Ovary (tissue), 9 donors: ENCODE measurements around the gene KIZ. TPM values are rescaled to one million over a fixed set of nuclear protein-coding genes. Genes with fewer than 3 reads are reported as not detected.

Experiments
- DNase-seq, 5 donors: peaks; one replicate each; pipeline ENCODE4 v3.0.0-alpha.2; 2019 to 2020
- H3K27ac ChIP-seq, 2 donors: fragments of 200-600 bp; one replicate each; pipeline versions ENCODE4 v1.5.1 to v1.8.0; 2019 to 2022
- H3K27me3 ChIP-seq: fragments of 200-600 bp; one replicate; pipeline ENCODE4 v1.8.0; 2022
- H3K36me3 ChIP-seq: fragments of 200-600 bp; sonication (generic); one replicate; pipeline ENCODE4 v1.5.1; 2019
- H3K4me1 ChIP-seq: one replicate; pipeline ENCODE4 v1.8.1; 2013; ENCODE audit warnings: mild to moderate bottlenecking, moderate library complexity; ENCODE audit not compliant: insufficient read depth
- H3K4me3 ChIP-seq: fragments of 200-600 bp; sonication (generic); one replicate; pipeline ENCODE4 v1.5.1; 2017
- H3K9me3 ChIP-seq, 2 donors: fragments of 200-600 bp in 1 of 2; sonication (generic) in 1 of 2; one replicate each; pipeline versions ENCODE4 v1.5.1 to v1.8.1; 2013 to 2019; ENCODE audit warnings: mild to moderate bottlenecking in 1 of 2, moderate library complexity in 1 of 2
- CTCF ChIP-seq, 3 donors: fragments of 450-650 bp in 2 of 3; fragments of 200-600 bp in 1 of 3; IDR thresholded peaks; one replicate each; pipeline versions ENCODE4 v1.5.1 to v1.8.0; 2016 to 2022; ENCODE audit warnings: antibody characterized with exemption in 3 of 3, mild to moderate bottlenecking in 1 of 3
- EP300 ChIP-seq: sonication (generic); formaldehyde crosslinking; IDR thresholded peaks from one replicate; pipeline ENCODE4 v1.6.1; 2017; ENCODE audit warnings: antibody characterized with exemption
- POLR2A ChIP-seq: fragments of 450-650 bp; IDR thresholded peaks from one replicate; pipeline ENCODE4 v1.6.1; 2017; ENCODE audit warnings: antibody characterized with exemption, mild to moderate bottlenecking, moderate library complexity
- WGBS, 3 donors: extraction: QIAGEN DNeasy Blood & Tissue Kit in 1 of 3; methylation state at CpG; one replicate each; pipeline versions ENCODE4 v1.1.5 to v1.1.7; 2013 to 2017; 5-methylcytosine and 5-hydroxymethylcytosine counted together
- intact Hi-C, 4 donors: fragments of 100-400 bp; cut with DNase I; formaldehyde crosslinking; loops; one replicate each; pipeline versions ENCODE4 v1.11.0 to v1.15.1; 2022 to 2023
- polyA plus RNA-seq, 2 donors: library from polyadenylated mRNA; stranded (reverse); fragments of 200-250 nt in 1 of 2; fragments of 350-450 nt in 1 of 2; fragmentation: Illumina TruSeq in 1 of 2; extraction: RNeasy Lipid Tissue Mini Kit (QIAGEN cat#74804) in 1 of 2; gene quantifications; one replicate each; pipeline ENCODE4 v1.2.3, GENCODE V29; 2013 to 2014
- total RNA-seq, 7 donors: library from RNA; depleted of rRNA in 2 of 7; stranded (reverse); fragments of >200 nt in 2 of 7; fragmentation: NEBNext Ultra II Directional in 3 of 7; extraction: Animal tissue kit (Norgen Biotek cat#: 25700) in 3 of 7; gene quantifications; one replicate each; pipeline versions ENCODE4 v1.1.0 to v1.2.4, GENCODE V29; 2016 to 2023
- donor health status: DM: no; HTN: no; CAD: no; lungs with moderate emphysema.
- donor health status: DM: no; HTN: no; CAD: no.
- donor health status: Bipolar disorder and iron deficiency.
- donor health status: DM: yes; HTN: yes; CAD: no.
- donor health status: DM: no; HTN: no; CAD: no.
- donor health status: DM: yes; HTN: yes; CAD: no.

Gene KIZ
- total and polyA plus RNA-seq, 9 donors: 20.5 to 59.5 (median 42.1) TPM

- H3K4me1 ChIP-seq: no peaks in the 10 kb centered on the region
- H3K4me3 ChIP-seq: no peak overlapping the region
- no peaks in the 10 kb centered on the region for H3K36me3 ChIP-seq
- no peak for DNase-seq
- H3K27ac ChIP-seq: no peak overlapping the region
- intact Hi-C loops: no loop called here
- no peaks in the 10 kb centered on the region for H3K27me3 ChIP-seq
- no peaks in the 10 kb centered on the region for H3K9me3 ChIP-seq
- TF ChIP-seq POLR2A: no peak
- TF ChIP-seq EP300: no peak
- TF ChIP-seq CTCF (IDR thresholded peaks at IDR 0.05): no peak
- 45 to 63% (median 48%) methylated on average over 5 of the region's 5 CpGs for WGBS, 3 donors
These were observed 1.5 kb downstream of the KIZ start for GRCh38 chr20:21127201-21127981.

- TF ChIP-seq POLR2A (no peak), EP300 (no peak), CTCF (IDR thresholded peaks at IDR 0.05) (no peak)
- H3K27ac ChIP-seq: no peak overlapping the region
- H3K36me3 ChIP-seq: no peaks in the 10 kb centered on the region
- H3K27me3 ChIP-seq: no peaks in the 10 kb centered on the region
- H3K9me3 ChIP-seq: no peaks in the 10 kb centered on the region
- H3K4me1 ChIP-seq: no peaks in the 10 kb centered on the region
- no peak for DNase-seq
- intact Hi-C loops: no loop called here
- 82 to 87% (median 85%) methylated on average over 5 of the region's 5 CpGs for WGBS, 3 donors
- H3K4me3 ChIP-seq: no peak overlapping the region
These were observed 4.0 kb downstream of the KIZ start for GRCh38 chr20:21129861-21130260.

GRCh38 chr20:21133404-21133803, 7.5 kb downstream of the KIZ start:
- Histone ChIP-seq H3K4me3 (no peak overlapping the region), H3K9me3 (no peaks in the 10 kb centered on the region), H3K27me3 (no peaks in the 10 kb centered on the region), H3K36me3 (no peaks in the 10 kb centered on the region), H3K27ac (no peak overlapping the region), H3K4me1 (no peaks in the 10 kb centered on the region)
- 71 to 72% (median 72%) methylated on average over 4 of the region's 4 CpGs for WGBS, 3 donors
- intact Hi-C loops: no loop called here
- no peak for DNase-seq
- TF ChIP-seq POLR2A (no peak), EP300 (no peak), CTCF (IDR thresholded peaks at IDR 0.05) (no peak)

- no peak for TF ChIP-seq EP300
- no peak for TF ChIP-seq POLR2A
- no peak for TF ChIP-seq CTCF (IDR thresholded peaks at IDR 0.05)
- intact Hi-C loops: no loop called here
- Histone ChIP-seq H3K4me1 (no peaks in the 10 kb centered on the region), H3K36me3 (no peaks in the 10 kb centered on the region), H3K27me3 (no peaks in the 10 kb centered on the region), H3K9me3 (no peaks in the 10 kb centered on the region), H3K4me3 (no peak overlapping the region), H3K27ac (no peak overlapping the region)
- DNase-seq: no peak
- 92 to 95% (median 92%) methylated on average over 16 of the region's 16 CpGs for WGBS, 3 donors
These were observed 8.2 kb downstream of the KIZ start for GRCh38 chr20:21133917-21134622.
